HFF-Myc (cell line): Measurements from ENCODE around the gene TMEM190.
"Not testable (repeated sequence)": the region's sequence is repeated elsewhere in the genome, so short reads cannot be mapped to it uniquely, and the experiment has no call there.

ENCODE experiments used
- DNase-seq: peaks from one replicate; pipeline ENCODE4 v3.0.0-alpha.2; 2011; ENCODE audit warnings: low read depth; ENCODE audit errors: extremely low read depth
- H3K4me3 ChIP-seq: replicated peaks from 2 replicates; pipeline ENCODE4 v1.5.1; 2011; ENCODE audit warnings: low read depth, mild to moderate bottlenecking, control low read depth, low read length
- CTCF ChIP-seq: IDR thresholded peaks from 2 replicates; pipeline ENCODE4 v1.5.1; 2012; ENCODE audit warnings: mild to moderate bottlenecking, low read depth, low read length, control low read depth; ENCODE audit errors: missing control alignments

TMEM190 gene

GRCh38 chr19:55398200-55398925, 21.7 kb downstream of the TMEM190 start:
- H3K4me3 ChIP-seq: no peak overlapping the region
- no peak for TF ChIP-seq CTCF
- no peak for DNase-seq

GRCh38 chr19:55400281-55401087, 23.9 kb downstream of the TMEM190 start:
- no peak for TF ChIP-seq CTCF
- no peak for DNase-seq
- no peak overlapping the region for H3K4me3 ChIP-seq

- not testable (repeated sequence) for DNase-seq, H3K4me3 ChIP-seq
Observed at GRCh38 chr19:55401390-55401789, 24.8 kb downstream of the TMEM190 start.

GRCh38 chr19:55402509-55402908, 25.9 kb downstream of the TMEM190 start:
- TF ChIP-seq CTCF: no peak
- no peak overlapping the region for H3K4me3 ChIP-seq
- no peak for DNase-seq

- H3K4me3 ChIP-seq: peak overlapping the region; percentile 90
Observed at GRCh38 chr19:55405638-55406037, 29.0 kb downstream of the TMEM190 start.

GRCh38 chr19:55406091-55406825, 29.6 kb downstream of the TMEM190 start:
- TF ChIP-seq CTCF: no peak
- DNase-seq: no peak

More at GRCh38 chr19:55405638-55406037, 29.0 kb downstream of the TMEM190 start:
- TF ChIP-seq CTCF: no peak
- DNase-seq: no peak

GRCh38 chr19:55406826-55407549, 30.4 kb downstream of the TMEM190 start:
- no peak for TF ChIP-seq CTCF
- no peak for DNase-seq
- peak overlapping the region; percentile 90 for H3K4me3 ChIP-seq

More at GRCh38 chr19:55406091-55406825, 29.6 kb downstream of the TMEM190 start:
- peak overlapping the region; percentile 90 for H3K4me3 ChIP-seq

GRCh38 chr19:55407550-55407799, 30.8 kb downstream of the TMEM190 start, which contains the start of gene UBE2S:
Gene UBE2S, minus strand, starts transcription at chr19:55407788. Its CDS starts 199 bp downstream, at chr19:55407589.
- peak within 1 kb of the TSS; percentile 90 for H3K4me3 ChIP-seq
- DNase-seq: not testable (repeated sequence)
